GM12878 (cell line): ENCODE data around the gene CASP3. TPM values are rescaled to one million over a fixed set of nuclear protein-coding genes. Genes with fewer than 3 reads are reported as not detected.
"Not testable (repeated sequence)": the region's sequence is repeated elsewhere in the genome, so short reads cannot be mapped to it uniquely, and the experiment has no call there.

Experiments used
- ATAC-seq: fragments of 200-7000 bp; cut with Tn5 transposase; 3 replicates; pipeline ENCODE4 v1.9.1; 2020; ENCODE audit warnings: mild to moderate bottlenecking, moderate library complexity
- BruUV-seq: library from RNA; stranded (reverse); fragments of 400-500 nt; replicated peaks from 2 replicates; lab custom pipeline; 2021; lab: Mats Ljungman, UMichigan
- CTCF ChIA-PET: fragments of 300-600 bp; sonication (Branson Sonifier 250); formaldehyde crosslinking; extraction: SDS; loops from one replicate; lab custom pipeline; 2021; ENCODE audit warnings: inconsistent platforms; lab: Yijun Ruan, JAX
- POLR2A ChIA-PET: fragments of 350-600 bp; formaldehyde crosslinking; extraction: SDS; loops from one replicate; lab custom pipeline; 2021; ENCODE audit warnings: inconsistent platforms; lab: Charles Lee
- RAD21 ChIA-PET: fragments of 300-600 bp; sonication (Branson Sonifier 250); formaldehyde crosslinking; loops from one replicate; lab custom pipeline; 2023; ENCODE audit warnings: antibody characterized with exemption; ENCODE audit not compliant: unreplicated experiment; lab: Charles Lee
- SMC1A ChIA-PET: fragments of 300-600 bp; sonication (Branson Sonifier 250); formaldehyde crosslinking; loops from one replicate; lab custom pipeline; 2023; ENCODE audit not compliant: unreplicated experiment, uncharacterized antibody; lab: Charles Lee
- DNase-seq: peaks from one replicate; pipeline ENCODE4 v3.0.0-alpha.2; 2011; ENCODE audit warnings: low read depth, low spot score
- FAIRE-seq: peaks from 3 replicates; lab custom pipeline; 2011; peaks lifted over from hg19 to GRCh38; lab: Jason Lieb, UNC
- H2AFZ ChIP-seq: 2 replicates; pipeline ENCODE4 v1.6.0; 2011; ENCODE audit warnings: low read depth, low read length, control low read depth; ENCODE audit not compliant: control insufficient read depth
- H3K27ac ChIP-seq: 2 replicates; pipeline ENCODE4 v1.5.1; 2011; ENCODE audit warnings: control low read depth; ENCODE audit not compliant: control insufficient read depth, insufficient read depth
- H3K27me3 ChIP-seq, 2 experiments: replicated peaks in 1 of 2; 2 replicates each; pipeline versions ENCODE4 v1.6.0 to v1.6.1; 2011; ENCODE audit warnings: low read length in 1 of 2; ENCODE audit not compliant: control insufficient read depth in 2 of 2, insufficient read depth in 2 of 2
- H3K36me3 ChIP-seq, 2 experiments: 2 replicates each; pipeline ENCODE4 v1.5.1; 2011; ENCODE audit warnings: low read length in 1 of 2; ENCODE audit not compliant: control insufficient read depth in 2 of 2, insufficient read depth in 2 of 2
- H3K4me1 ChIP-seq: 2 replicates; pipeline ENCODE4 v1.6.1; 2011; ENCODE audit warnings: mild to moderate bottlenecking, low read length, moderate library complexity, mixed read lengths; ENCODE audit not compliant: control insufficient read depth, insufficient read depth
- H3K4me2 ChIP-seq: 2 replicates; pipeline ENCODE4 v1.6.0; 2011; ENCODE audit warnings: control low read depth; ENCODE audit not compliant: control insufficient read depth, insufficient read depth
- H3K4me3 ChIP-seq: fragments of 200-600 bp; sonication (generic); 2 replicates; pipeline ENCODE4 v1.5.1; 2016
- H3K79me2 ChIP-seq: 2 replicates; pipeline ENCODE4 v1.6.0; 2011; ENCODE audit warnings: low read length; ENCODE audit not compliant: control insufficient read depth, insufficient read depth
- H3K9ac ChIP-seq: 2 replicates; pipeline ENCODE4 v1.8.0; 2011; ENCODE audit warnings: low read length, control low read depth, mixed read lengths; ENCODE audit not compliant: control insufficient read depth, insufficient read depth
- H3K9me3 ChIP-seq: replicated peaks from 3 replicates; pipeline ENCODE4 v1.5.1; 2011; ENCODE audit warnings: mild to moderate bottlenecking, low read length; ENCODE audit not compliant: control insufficient read depth, insufficient read depth
- H4K20me1 ChIP-seq: 2 replicates; pipeline ENCODE4 v1.6.0; 2011; ENCODE audit not compliant: control insufficient read depth, insufficient read depth
- WGBS: methylation state at CpG from one replicate; pipeline ENCODE4 v1.1.6; 2016; ENCODE audit warnings: low lambda C conversion rate; ENCODE audit not compliant: insufficient replicate concordance, insufficient coverage; ENCODE audit errors: missing lambda C conversion rate; 5-methylcytosine and 5-hydroxymethylcytosine counted together
- in situ Hi-C: fragments of 300-500 bp; cut with MboI; formaldehyde crosslinking; loops from 9 replicates; pipeline ENCODE4 v1.14.3; 2018; ENCODE audit warnings: mixed read lengths
- intact Hi-C: fragments of 100-400 bp; cut with micrococcal nuclease; formaldehyde crosslinking; loops from one replicate; pipeline ENCODE4 v1.14.2; 2022; ENCODE audit not compliant: unreplicated experiment
- polyA plus RNA-seq, 11 experiments: library from polyadenylated mRNA; depleted of rRNA in 4 of 11; unstranded in 6 of 11; stranded (reverse) in 5 of 11; fragments of >200 nt; fragmentation: Nextera tagmentation in 4 of 11; fragmentation: Illumina TruSeq in 1 of 11; extraction: Ambion mirVana in 4 of 11; extraction: Trizol in 1 of 11; gene quantifications; 1 replicate in 1 of 11; 2 replicates in 10 of 11; pipeline versions ENCODE4 v1.2.1 to v1.2.3, GENCODE V29; 2011 to 2016; ENCODE audit warnings: inconsistent platforms in 2 of 11, missing spikeins in 2 of 11, low read depth in 1 of 11
- total RNA-seq, 4 experiments: library from RNA; depleted of rRNA in 3 of 4; stranded (reverse); fragments of >200 nt in 3 of 4; fragmentation: Illumina TruSeq in 1 of 4; extraction: Trizol in 1 of 4; gene quantifications; 2 replicates each; pipeline versions ENCODE4 v1.2.1 to v1.2.3, GENCODE V29; 2013 to 2021

Gene CASP3
- total and polyA plus RNA-seq, 10 of the 15 experiments (the other 5 are each of a cell fraction or from before 2014, with no cell fraction given): 50.0 to 194 (median 74.4) TPM

DNA sequence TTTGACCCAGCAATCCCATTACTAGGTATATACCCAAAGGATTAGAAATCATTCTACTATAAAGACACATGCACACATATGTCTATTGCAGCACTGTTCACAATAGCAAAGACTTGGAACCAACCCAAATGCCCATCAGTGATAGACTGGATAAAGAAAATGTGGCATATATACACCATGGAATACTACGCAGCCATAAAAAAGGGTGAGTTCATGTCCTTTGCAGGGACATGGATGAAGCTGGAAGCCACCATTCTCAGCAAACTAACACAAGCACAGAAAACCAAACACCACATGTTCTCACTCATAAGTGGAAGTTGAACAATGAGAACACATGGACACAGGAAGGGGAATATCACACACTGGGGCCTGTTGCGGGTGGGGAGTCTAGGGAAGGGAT, 41.8 kb downstream of the CASP3 start:
- H3K9ac ChIP-seq, H3K4me1 ChIP-seq, RAD21 ChIA-PET, POLR2A ChIA-PET, H3K4me2 ChIP-seq, H3K27me3 ChIP-seq, H3K9me3 ChIP-seq, ATAC-seq, H3K4me3 ChIP-seq, DNase-seq, BruUV-seq, CTCF ChIA-PET, FAIRE-seq, in situ Hi-C loops, H2AFZ ChIP-seq, H4K20me1 ChIP-seq, H3K27ac ChIP-seq, SMC1A ChIA-PET, intact Hi-C loops, H3K36me3 ChIP-seq, H3K79me2 ChIP-seq: not testable (repeated sequence)
- 63% methylated on average over 2 of the region's 2 CpGs for WGBS

DNA sequence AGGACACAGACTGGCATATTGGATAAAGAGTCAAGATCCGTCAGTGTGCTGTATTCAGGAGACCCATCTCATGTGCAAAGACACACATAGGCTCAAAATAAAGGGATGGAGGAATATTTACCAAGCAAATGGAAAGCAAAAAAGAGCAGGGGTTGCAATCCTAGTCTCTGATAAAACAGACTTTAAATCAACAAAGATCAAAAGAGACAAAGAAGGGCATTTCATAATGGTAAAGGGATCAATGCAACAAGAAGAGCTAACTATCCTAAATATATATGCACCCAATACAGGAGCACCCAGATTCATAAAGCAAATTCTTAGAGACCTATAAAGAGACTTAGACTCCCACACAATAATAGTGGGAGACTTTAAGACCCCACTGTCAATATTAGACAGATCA, 46.4 kb downstream of the CASP3 start:
- SMC1A ChIA-PET, ATAC-seq: not testable (repeated sequence)

DNA sequence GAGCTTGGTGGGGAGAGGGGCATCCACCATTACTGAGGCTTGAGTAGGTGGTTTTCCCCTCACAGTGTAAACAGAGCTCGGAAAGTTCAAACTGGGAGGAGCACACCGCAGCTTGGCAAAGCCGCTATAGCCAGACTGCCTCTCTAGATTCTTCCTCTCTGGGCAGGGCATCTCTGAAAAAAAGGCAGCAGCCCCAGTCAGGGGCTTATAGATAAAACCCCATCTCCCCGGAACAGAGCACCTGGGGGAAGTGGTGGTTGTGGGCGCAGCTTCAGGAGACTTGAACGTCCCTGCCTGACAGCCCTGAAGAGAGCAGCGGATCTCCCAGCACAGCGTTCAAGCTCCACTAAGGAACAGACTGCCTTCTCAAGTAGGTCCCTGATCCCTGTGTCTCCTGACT, 48.3 kb downstream of the CASP3 start:
- WGBS: 35% methylated on average over 8 of the region's 8 CpGs
- POLR2A ChIA-PET, intact Hi-C loops, H3K9me3 ChIP-seq, H3K4me3 ChIP-seq, H3K4me2 ChIP-seq, H2AFZ ChIP-seq, H4K20me1 ChIP-seq, H3K9ac ChIP-seq, BruUV-seq, H3K4me1 ChIP-seq, H3K27ac ChIP-seq, RAD21 ChIA-PET, ATAC-seq, CTCF ChIA-PET, in situ Hi-C loops, FAIRE-seq, H3K27me3 ChIP-seq, DNase-seq, H3K36me3 ChIP-seq, H3K79me2 ChIP-seq: not testable (repeated sequence)
- SMC1A ChIA-PET: interaction anchor here (1.5 kb wide), 1 partner anchor 9 kb away, joined by 3 read pairs; no protein-coding TSS in a partner anchor

More for the DNA sequence above, 46.4 kb downstream of the CASP3 start:
- H3K27me3 ChIP-seq, RAD21 ChIA-PET, CTCF ChIA-PET, H3K4me2 ChIP-seq, H3K27ac ChIP-seq, in situ Hi-C loops, H3K9me3 ChIP-seq, intact Hi-C loops, FAIRE-seq, H3K9ac ChIP-seq, H2AFZ ChIP-seq, H3K4me1 ChIP-seq, H4K20me1 ChIP-seq, POLR2A ChIA-PET, H3K36me3 ChIP-seq, H3K4me3 ChIP-seq, H3K79me2 ChIP-seq, DNase-seq, BruUV-seq: not testable (repeated sequence)
- WGBS: 0% methylated on average over 1 of the region's 1 CpG
